HG02759 (cell line): Measurements from ENCODE around the gene CHML.

Source experiments
- ATAC-seq: cut with Tn5 transposase; IDR thresholded peaks from one replicate; pipeline ENCODE4 v1.9.1; 2021; ENCODE audit warnings: mild to moderate bottlenecking, moderate library complexity; ENCODE audit not compliant: unreplicated experiment

The CHML gene

GRCh38 chr1:241627453-241628259 is 12.5 kb downstream of the CHML start:
- ATAC-seq = peak; percentile 77

GRCh38 chr1:241624935-241625334 is 15.2 kb downstream of the CHML start:
- ATAC-seq = no peak

- ATAC-seq = no peak
Observed at GRCh38 chr1:241622669-241623068, 17.5 kb downstream of the CHML start.

- no peak for ATAC-seq
Observed at GRCh38 chr1:241617426-241617825, 22.7 kb downstream of the CHML start.

- no peak for ATAC-seq
Observed at GRCh38 chr1:241615043-241615974, 24.9 kb downstream of the CHML start.

- no peak for ATAC-seq
Observed at GRCh38 chr1:241614572-241614971, 25.6 kb downstream of the CHML start.

- no peak for ATAC-seq
Observed at GRCh38 chr1:241614144-241614543, 26.0 kb downstream of the CHML start.

- ATAC-seq = no peak
Observed at GRCh38 chr1:241612533-241613477, 27.4 kb downstream of the CHML start.

- ATAC-seq = no peak
Observed at GRCh38 chr1:241611736-241612135, 28.4 kb downstream of the CHML start.

- ATAC-seq = peak; percentile 85
Observed at GRCh38 chr1:241611063-241611462, 29.1 kb downstream of the CHML start.

GRCh38 chr1:241610056-241610815 is 29.9 kb downstream of the CHML start:
- ATAC-seq = no peak

GRCh38 chr1:241608379-241609033 is 31.7 kb downstream of the CHML start:
- no peak for ATAC-seq

GRCh38 chr1:241607497-241607896 is 32.7 kb downstream of the CHML start:
- no peak for ATAC-seq

GRCh38 chr1:241606544-241606943 is 33.6 kb downstream of the CHML start:
- no peak for ATAC-seq

GRCh38 chr1:241605146-241605805 is 34.9 kb downstream of the CHML start:
- no peak for ATAC-seq

GRCh38 chr1:241603731-241604245 is 36.4 kb downstream of the CHML start:
- ATAC-seq = no peak

GRCh38 chr1:241600496-241600901 is 39.7 kb downstream of the CHML start:
- peak; percentile 77 for ATAC-seq

GRCh38 chr1:241598249-241598648 is 41.9 kb downstream of the CHML start:
- peak; percentile 56 for ATAC-seq

- ATAC-seq = no peak
Observed at GRCh38 chr1:241596633-241597032, 43.5 kb downstream of the CHML start.
